Measurements from ENCODE around the gene TARDBP.
A peak's percentile ranks its signal among the peaks of the same experiment; 100 is the strongest.
"Not testable (repeated sequence)": the region's sequence is repeated elsewhere in the genome, so short reads cannot be mapped to it uniquely, and the experiment has no call there.

TARDBP gene

GRCh38 chr1:11041048-11041447 lies 28.6 kb downstream of the TARDBP start:
- Mint-ChIP-seq H3K27me3 (no peaks in the 10 kb centered on the region), H3K36me3 (no peaks in the 10 kb centered on the region), H3K27ac (no peak overlapping the region), H3K9me3 (no peaks in the 10 kb centered on the region), H3K4me1 (peaks cover 7% of the 10 kb centered on the region), H3K4me3 (no peak overlapping the region)
- no peak for DNase-seq
- CTCF ChIA-PET = no interaction called here

- CTCF ChIA-PET = interaction anchor here (0.6 kb wide), 1 partner anchor 53 kb away, joined by 5 read pairs; no protein-coding TSS in a partner anchor
- Mint-ChIP-seq H3K36me3 (no peaks in the 10 kb centered on the region), H3K4me1 (peaks cover 7% of the 10 kb centered on the region), H3K27ac (no peak overlapping the region), H3K27me3 (no peaks in the 10 kb centered on the region), H3K4me3 (no peak overlapping the region), H3K9me3 (no peaks in the 10 kb centered on the region)
- DNase-seq = no peak
Observed at GRCh38 chr1:11042065-11042464, 29.6 kb downstream of the TARDBP start.

DNA sequence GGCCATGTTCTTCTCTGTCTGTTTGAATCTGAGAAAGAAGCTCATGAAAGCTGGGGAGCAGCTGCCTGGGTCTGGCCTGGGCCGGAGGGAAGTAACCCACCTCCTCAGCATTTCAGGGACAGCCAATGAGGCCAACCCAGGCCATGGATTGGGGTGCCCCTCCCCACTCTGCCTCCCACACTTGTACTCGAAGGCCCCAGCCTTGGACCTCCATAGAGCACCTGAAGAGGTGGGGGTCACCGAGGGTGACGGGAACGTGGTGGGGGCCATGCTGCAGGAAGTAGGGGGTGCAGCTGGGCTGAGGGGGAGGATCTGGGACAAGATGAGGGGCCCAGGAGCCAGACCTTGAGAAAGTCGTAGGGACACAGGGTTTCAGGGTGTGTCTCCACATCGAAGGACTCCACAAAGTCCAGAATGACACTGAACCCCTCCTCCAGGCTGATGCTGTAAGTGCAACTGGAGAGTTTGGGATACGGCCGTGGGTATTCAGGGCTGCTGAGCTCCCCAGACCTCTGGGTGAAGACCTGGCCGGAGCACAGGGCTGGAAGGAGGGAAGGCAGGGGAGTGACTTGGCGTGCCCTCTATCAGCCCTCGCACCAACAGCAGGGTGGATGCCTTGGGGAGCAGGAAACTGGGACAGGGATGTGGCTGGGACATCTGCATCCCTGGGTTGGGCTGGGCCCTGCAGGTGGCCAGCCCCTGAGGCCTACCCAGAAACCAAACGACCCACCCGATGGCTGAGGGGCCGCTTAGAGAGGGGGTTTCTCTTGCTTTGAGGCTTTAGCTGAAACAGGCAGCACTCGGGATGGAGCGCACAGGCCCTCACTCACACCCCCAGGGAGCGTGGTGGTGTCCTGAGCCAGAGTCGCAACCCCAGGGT lies 30.8 kb downstream of the TARDBP start:
- CTCF ChIA-PET = no interaction called here
- Mint-ChIP-seq H3K27ac (no peak overlapping the region), H3K36me3 (no peaks in the 10 kb centered on the region), H3K4me3 (no peak overlapping the region), H3K9me3 (no peaks in the 10 kb centered on the region), H3K4me1 (no peaks in the 10 kb centered on the region), H3K27me3 (no peaks in the 10 kb centered on the region)
- DNase-seq = no peak

GRCh38 chr1:11044086-11044848 lies 31.8 kb downstream of the TARDBP start:
- no peaks in the 10 kb centered on the region for H3K36me3 Mint-ChIP-seq
- H3K27me3 Mint-ChIP-seq = no peaks in the 10 kb centered on the region
- no peak overlapping the region for H3K27ac Mint-ChIP-seq
- no peaks in the 10 kb centered on the region for H3K4me1 Mint-ChIP-seq
- H3K4me3 Mint-ChIP-seq = no peak overlapping the region
- DNase-seq = no peak
- no peaks in the 10 kb centered on the region for H3K9me3 Mint-ChIP-seq
- CTCF ChIA-PET = no interaction called here

DNA sequence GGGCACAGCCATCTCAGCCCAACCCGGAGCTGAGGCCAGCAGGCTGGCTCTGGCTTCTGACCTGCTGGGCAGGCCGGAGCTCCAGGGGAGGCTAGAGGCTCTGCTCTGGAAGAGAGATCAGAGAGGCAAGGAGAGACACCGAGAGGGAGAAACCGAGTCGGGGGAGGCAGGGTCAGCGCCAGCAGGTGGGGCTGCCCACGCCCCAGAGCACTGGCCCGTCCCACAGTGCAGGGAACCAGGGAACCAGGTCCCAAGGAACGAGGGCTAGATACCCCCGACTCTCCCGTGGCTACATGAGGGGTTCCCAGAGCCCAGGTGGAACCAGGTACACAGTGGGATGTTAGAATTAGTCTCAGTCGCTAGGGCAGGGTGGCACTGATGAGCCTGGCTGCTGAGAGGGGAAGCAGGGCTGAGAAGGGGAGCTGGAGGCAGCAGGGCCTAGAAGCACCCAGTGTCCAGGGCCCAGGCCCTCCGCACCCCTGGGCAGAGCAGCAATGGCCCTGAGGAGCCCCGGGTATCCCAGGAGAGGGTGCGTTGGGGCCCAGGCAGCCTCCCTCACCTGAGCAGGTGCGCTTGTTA lies 32.5 kb downstream of the TARDBP start:
- no peaks in the 10 kb centered on the region for H3K9me3 Mint-ChIP-seq
- no peaks in the 10 kb centered on the region for H3K4me1 Mint-ChIP-seq
- no peak for DNase-seq
- CTCF ChIA-PET = interaction anchor here (1.4 kb wide), 1 partner anchor 11 kb away, joined by 3 read pairs; no protein-coding TSS in a partner anchor
- no peaks in the 10 kb centered on the region for H3K27me3 Mint-ChIP-seq
- H3K36me3 Mint-ChIP-seq = no peaks in the 10 kb centered on the region
- H3K27ac Mint-ChIP-seq = no peak overlapping the region
- H3K4me3 Mint-ChIP-seq = no peak overlapping the region

GRCh38 chr1:11045428-11046269 lies 33.2 kb downstream of the TARDBP start:
- Mint-ChIP-seq H3K9me3 (no peaks in the 10 kb centered on the region), H3K4me1 (no peaks in the 10 kb centered on the region), H3K27me3 (no peaks in the 10 kb centered on the region), H3K4me3 (no peak overlapping the region), H3K27ac (no peak overlapping the region), H3K36me3 (no peaks in the 10 kb centered on the region)
- no peak for DNase-seq
- CTCF ChIA-PET = interaction anchor here (1.3 to 1.4 kb wide), 2 partner anchors 8 to 10 kb away, joined by 3 to 5 read pairs; no protein-coding TSS in a partner anchor

GRCh38 chr1:11046270-11046566 lies 33.8 kb downstream of the TARDBP start:
- Mint-ChIP-seq H3K27ac (no peak overlapping the region), H3K36me3 (no peaks in the 10 kb centered on the region), H3K4me1 (no peaks in the 10 kb centered on the region), H3K9me3 (no peaks in the 10 kb centered on the region), H3K4me3 (no peak overlapping the region), H3K27me3 (no peaks in the 10 kb centered on the region)
- CTCF ChIA-PET = interaction anchor here (1.3 to 1.4 kb wide), 2 partner anchors 9 to 10 kb away, joined by 3 to 5 read pairs; no protein-coding TSS in a partner anchor
- no peak for DNase-seq

GRCh38 chr1:11046625-11047365 lies 34.3 kb downstream of the TARDBP start, which contains the start of gene MASP2:
Gene MASP2 (minus strand): TSS chr1:11047239. CDS start chr1:11047207, 32 bp downstream.
- Mint-ChIP-seq H3K36me3 (no peaks in the 10 kb centered on the region), H3K4me3 (no peak within 1 kb of the TSS), H3K4me1 (no peaks in the 10 kb centered on the region), H3K9me3 (no peaks in the 10 kb centered on the region), H3K27me3 (no peaks in the 10 kb centered on the region), H3K27ac (no peak within 1 kb of the TSS)
- DNase-seq = no peak
- CTCF ChIA-PET = interaction anchor here (1.3 to 1.4 kb wide), 2 partner anchors 9 kb away, joined by 3 to 5 read pairs; no protein-coding TSS in a partner anchor

DNA sequence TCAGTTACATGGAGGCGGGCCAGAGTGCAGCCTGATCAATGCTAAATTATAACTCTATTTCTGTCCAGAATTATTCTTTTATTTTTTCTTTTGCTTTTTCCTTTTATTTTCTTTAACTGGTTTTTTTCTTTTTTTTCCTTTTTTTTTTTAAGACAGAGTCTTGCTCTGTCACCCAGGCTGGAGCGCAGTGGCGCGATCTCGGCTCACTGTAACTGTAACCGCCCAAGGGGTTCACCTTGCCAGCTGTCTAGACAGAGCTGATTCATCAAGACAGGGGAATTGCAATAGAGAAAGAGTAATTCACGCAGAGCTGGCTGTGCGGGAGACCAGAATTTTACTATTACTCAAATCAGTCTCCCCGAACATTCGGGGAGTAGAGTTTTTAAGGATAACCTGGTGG lies 38.7 kb downstream of the TARDBP start:
- not testable (repeated sequence) for H3K4me1 Mint-ChIP-seq, H3K27me3 Mint-ChIP-seq, H3K36me3 Mint-ChIP-seq, H3K9me3 Mint-ChIP-seq, H3K27ac Mint-ChIP-seq, H3K4me3 Mint-ChIP-seq, DNase-seq
- CTCF ChIA-PET = interaction anchor here (1.7 kb wide), 1 partner anchor 13 kb away, joined by 5 read pairs; no protein-coding TSS in a partner anchor

- CTCF ChIA-PET = interaction anchor here (1.5 kb wide), 1 partner anchor 14 kb away, joined by 7 read pairs; no protein-coding TSS in a partner anchor
- H3K27ac Mint-ChIP-seq = no peak overlapping the region
- H3K27me3 Mint-ChIP-seq = no peaks in the 10 kb centered on the region
- H3K4me1 Mint-ChIP-seq = no peaks in the 10 kb centered on the region
- DNase-seq = no peak
- H3K4me3 Mint-ChIP-seq = no peak overlapping the region
- H3K9me3 Mint-ChIP-seq = no peaks in the 10 kb centered on the region
- peaks cover 3% of the 10 kb centered on the region for H3K36me3 Mint-ChIP-seq
Observed at GRCh38 chr1:11051781-11052511, 39.5 kb downstream of the TARDBP start.

- H3K4me1 Mint-ChIP-seq = no peaks in the 10 kb centered on the region
- CTCF ChIA-PET = interaction anchor here (1.5 kb wide), 1 partner anchor 15 kb away, joined by 7 read pairs; no protein-coding TSS in a partner anchor
- no peak overlapping the region for H3K27ac Mint-ChIP-seq
- no peak overlapping the region for H3K4me3 Mint-ChIP-seq
- H3K36me3 Mint-ChIP-seq = peaks cover 11% of the 10 kb centered on the region
- DNase-seq = no peak
- no peaks in the 10 kb centered on the region for H3K27me3 Mint-ChIP-seq
- no peaks in the 10 kb centered on the region for H3K9me3 Mint-ChIP-seq
Observed at GRCh38 chr1:11052839-11053757, 40.6 kb downstream of the TARDBP start.

DNA sequence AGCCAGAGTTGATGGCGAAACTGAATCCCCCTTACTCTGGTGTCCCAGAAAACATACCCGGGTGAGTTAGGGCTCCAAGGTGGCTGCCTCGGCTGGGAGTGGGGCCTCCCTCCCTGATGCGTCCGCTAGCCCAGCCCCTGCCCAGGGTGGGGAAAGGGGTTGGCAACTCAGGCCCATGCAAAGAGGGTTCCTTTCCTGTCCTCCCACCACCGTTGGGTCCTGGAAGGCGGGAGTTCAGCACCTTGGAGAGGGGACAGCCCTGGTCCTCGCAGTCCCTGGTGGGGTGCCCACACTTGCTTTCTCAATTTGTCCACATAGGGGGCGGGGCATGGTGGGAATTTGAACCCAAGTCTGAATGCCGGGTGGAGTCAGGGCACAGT lies 41.3 kb downstream of the TARDBP start:
- Mint-ChIP-seq H3K27ac (no peak overlapping the region), H3K4me1 (peaks cover 3% of the 10 kb centered on the region)
- CTCF ChIA-PET = no interaction called here

More for the DNA sequence above, 41.3 kb downstream of the TARDBP start:
- Mint-ChIP-seq H3K9me3 (no peaks in the 10 kb centered on the region), H3K27me3 (no peaks in the 10 kb centered on the region), H3K36me3 (peaks cover 11% of the 10 kb centered on the region), H3K4me3 (no peak overlapping the region)
- peak; percentile 44 for DNase-seq
